HG03045 (cell line): Measurements from ENCODE around the gene FRRS1.
"Not testable (repeated sequence)": the region's sequence is repeated elsewhere in the genome, so short reads cannot be mapped to it uniquely, and the experiment has no call there.

Source experiments
- ATAC-seq: cut with Tn5 transposase; IDR thresholded peaks from one replicate; pipeline ENCODE4 v1.9.1; 2021; ENCODE audit warnings: mild to moderate bottlenecking, moderate library complexity; ENCODE audit not compliant: unreplicated experiment

Gene FRRS1

GRCh38 chr1:99766378-99766800 is at the start of gene FRRS1:
FRRS1 (minus strand) TSS chr1:99766635; CDS start chr1:99748768, 17,867 bp downstream.
- peak; percentile 95 for ATAC-seq

DNA sequence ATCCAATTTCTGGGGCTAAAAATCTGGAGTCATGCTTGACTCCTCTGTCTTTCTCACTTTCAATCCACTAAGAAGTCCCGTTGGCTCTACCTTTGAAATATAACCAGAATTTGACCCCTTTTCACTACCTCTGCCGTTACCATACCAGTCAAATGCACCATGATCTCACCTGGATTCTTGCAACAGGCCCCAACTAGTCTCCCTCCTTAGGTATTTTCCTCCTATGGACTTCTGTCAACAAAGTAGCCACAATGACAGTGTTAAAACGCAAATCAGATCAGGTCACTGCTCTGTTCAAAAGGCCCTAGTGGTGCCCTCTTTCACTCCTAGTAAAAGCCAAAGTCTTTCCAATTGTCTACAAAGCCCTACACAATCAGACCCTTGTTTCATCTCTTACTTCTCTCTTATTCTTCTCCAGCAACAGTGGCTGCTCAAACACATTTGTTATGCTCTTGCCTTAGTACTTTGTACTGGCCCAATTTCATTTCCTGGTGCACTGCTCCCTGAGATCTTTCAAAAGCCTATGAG is 48.0 kb upstream of the FRRS1 start:
- no peak for ATAC-seq

DNA sequence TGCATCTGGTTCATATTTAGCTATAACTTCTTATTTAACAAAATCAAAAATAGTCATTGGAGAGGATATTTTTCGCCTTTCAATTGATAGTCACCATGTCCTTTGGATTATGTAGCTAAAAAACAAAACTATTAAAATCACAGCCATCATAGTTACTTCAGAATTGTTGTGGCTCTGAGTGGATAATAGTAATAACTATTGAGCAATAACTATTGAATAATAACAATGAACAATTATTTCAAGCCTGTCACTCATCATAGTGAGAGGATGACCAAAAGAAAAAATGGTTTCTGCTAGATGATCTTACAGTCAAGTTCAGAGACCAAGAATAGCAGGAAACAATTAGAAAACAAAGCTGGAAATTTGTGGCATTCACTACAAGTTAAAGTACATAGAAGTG is 45.3 kb upstream of the FRRS1 start:
- ATAC-seq = no peak

DNA sequence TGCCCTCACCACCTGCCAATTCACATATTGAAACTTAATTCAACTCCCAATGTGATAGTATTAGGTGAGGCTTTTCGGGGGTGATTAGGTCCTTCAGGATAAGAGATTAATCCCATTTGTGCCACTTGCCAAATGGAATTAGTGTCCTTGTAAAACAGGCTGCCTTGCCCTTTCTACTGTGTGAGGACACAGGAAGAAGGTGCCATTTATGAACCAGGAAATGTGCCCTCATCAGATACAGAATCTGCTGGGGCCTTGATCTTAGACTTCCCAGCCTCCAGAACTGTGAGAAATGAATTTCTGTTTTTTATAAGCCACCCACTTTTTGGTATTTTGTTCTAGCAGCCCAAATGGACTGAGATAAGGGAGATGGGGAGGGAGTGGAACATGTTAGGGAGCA is 44.6 kb upstream of the FRRS1 start:
- ATAC-seq = no peak

- peak; percentile 84 for ATAC-seq
Measured at GRCh38 chr1:99808391-99809115, 42.1 kb upstream of the FRRS1 start.

- no peak for ATAC-seq
Measured at GRCh38 chr1:99806882-99807281, 40.4 kb upstream of the FRRS1 start.

- ATAC-seq = no peak
Measured at GRCh38 chr1:99801584-99801983, 35.1 kb upstream of the FRRS1 start.

DNA sequence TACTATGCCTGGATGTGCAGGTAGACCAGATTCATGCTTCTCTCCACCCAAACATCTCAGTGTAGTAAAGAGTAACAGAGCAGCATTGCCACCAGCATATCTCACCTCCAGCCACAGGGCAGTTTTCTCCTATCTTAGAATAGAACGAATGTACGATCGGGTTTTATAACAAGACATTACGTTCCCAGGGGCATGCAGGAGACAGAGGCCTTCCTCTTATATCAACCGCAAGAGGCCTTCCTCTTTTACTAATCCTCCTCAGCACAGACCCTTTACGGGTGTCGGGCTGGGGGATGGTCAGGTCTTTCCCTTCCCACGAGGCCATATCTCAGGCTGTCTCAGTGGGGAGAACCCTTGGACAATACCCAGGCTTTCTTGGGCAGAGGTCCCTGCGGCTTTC is 27.4 kb upstream of the FRRS1 start:
- ATAC-seq = not testable (repeated sequence)

GRCh38 chr1:99789715-99790114 is 23.3 kb upstream of the FRRS1 start:
- no peak for ATAC-seq

- ATAC-seq = no peak
Measured at GRCh38 chr1:99788896-99789295, 22.5 kb upstream of the FRRS1 start.

GRCh38 chr1:99786751-99787501 is 20.5 kb upstream of the FRRS1 start:
- peak; percentile 78 for ATAC-seq

DNA sequence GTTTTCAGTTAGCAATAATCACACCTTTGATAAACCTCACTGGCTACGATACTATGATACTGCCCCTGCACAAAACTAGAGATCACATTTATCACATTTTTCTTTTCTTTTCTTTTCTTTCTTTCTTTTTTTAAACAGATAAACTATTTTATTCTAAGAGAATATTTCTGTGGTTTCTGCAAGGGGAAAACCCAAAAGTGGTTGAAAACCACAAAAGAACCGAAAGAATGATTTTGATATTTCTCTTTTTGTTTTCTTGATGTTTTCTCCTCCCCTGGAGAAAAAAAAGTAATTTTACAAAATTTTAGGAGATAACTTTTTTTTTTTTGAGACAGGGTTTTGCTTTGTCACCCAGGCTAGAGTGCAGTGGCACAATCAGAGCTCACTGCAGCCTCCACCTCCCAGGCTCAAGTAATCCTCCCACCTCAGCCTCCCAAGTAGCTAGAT is 18.4 kb upstream of the FRRS1 start:
- no peak for ATAC-seq

DNA sequence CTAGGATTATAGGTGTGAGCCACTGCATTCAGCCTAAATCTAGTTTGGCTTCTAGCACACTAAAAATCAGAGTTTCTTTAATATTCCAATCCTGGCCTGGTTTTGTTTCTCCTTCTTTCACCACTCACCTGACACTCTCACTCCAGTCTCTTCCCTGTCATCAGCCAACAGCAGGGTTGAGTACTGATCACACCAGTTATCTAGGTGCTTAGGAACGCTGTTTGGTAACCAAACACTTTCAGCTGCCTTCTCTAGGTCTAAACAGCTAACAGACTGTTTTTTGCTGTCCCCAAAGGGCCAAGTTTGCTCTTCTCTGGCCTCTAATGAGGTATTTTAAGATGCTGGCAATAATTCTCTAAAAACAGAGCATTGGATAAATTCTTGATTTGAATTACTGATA is 17.7 kb upstream of the FRRS1 start:
- no peak for ATAC-seq

DNA sequence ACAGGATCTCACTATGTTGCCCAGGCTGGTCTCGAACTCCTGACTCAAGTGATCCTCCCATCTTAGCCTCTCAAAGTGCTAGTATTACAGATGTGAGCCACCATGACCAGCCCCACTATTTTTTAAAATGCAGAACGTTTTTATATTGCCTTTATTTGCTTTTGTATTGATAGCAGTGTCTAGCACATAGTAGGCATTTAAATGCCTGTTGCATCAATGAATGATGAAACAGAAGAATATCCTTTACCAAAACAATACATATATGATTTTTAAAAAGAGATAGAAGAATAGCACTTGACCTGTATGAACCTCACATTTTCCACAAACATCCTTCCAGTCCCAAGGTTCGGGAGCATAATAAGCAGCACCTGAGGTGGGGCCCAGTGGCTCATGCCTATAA is 16.5 kb upstream of the FRRS1 start:
- ATAC-seq = no peak

- ATAC-seq = no peak
Measured at GRCh38 chr1:99782397-99782796, 16.0 kb upstream of the FRRS1 start.

GRCh38 chr1:99781798-99782197 is 15.4 kb upstream of the FRRS1 start:
- ATAC-seq = no peak

DNA sequence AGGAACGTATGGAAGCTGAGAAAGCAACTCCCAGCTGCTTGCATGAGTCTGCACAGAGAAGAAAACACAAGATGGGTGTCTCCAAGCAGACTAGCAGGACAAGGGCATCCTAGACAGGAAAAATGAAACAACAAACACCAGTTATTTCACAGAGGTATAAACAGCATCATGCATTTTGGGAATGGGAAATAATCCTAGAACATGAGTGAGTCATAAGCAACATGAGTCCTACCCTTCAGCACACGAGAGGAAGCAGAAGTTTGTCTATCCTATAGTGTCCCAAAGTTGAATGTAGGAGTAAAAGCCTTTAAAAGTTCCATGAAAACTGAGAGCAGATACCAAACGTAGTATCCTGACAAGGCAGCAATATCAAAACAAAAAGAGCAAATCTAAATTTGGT is 11.3 kb upstream of the FRRS1 start:
- ATAC-seq = no peak

DNA sequence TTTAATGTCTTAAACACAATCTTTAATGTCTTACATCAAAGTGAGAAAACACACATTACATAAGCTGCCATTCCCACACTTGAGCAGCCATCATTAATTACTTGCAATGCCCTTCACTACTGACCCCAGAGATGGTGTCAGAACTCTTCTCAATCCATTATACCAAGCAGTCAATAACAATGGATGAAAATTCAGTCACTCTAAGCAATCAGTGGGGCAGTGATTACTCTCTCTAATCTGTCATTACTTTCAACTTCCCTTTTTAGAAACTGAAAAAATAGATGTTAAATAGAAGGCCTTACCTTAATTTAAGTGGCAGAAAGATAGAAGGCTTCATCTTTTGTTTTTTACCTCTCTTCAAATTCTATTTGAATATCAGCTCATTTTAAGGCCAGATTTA is 9.7 kb upstream of the FRRS1 start:
- ATAC-seq = no peak

GRCh38 chr1:99772809-99773208 is 6.4 kb upstream of the FRRS1 start:
- no peak for ATAC-seq

DNA sequence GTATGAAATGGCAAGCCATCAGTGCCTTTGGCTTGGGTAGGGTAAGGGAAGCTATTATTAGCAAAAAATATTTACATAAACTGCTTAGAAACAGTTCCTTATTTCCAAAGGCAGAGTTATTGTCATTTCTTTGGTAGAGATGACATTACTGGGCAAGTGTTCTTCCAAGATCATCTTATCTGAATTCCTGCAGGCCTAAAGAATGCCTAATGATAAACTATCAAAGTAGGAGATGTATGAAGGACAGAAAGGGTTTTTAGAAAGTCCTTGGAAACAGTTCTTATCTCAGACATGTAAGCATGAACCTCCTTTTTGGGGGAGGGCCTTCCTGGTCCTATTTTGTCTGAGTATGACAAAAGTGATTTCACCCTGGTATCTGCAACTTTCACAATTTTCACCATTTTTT is 5.1 kb upstream of the FRRS1 start:
- no peak for ATAC-seq

GRCh38 chr1:99768524-99769245 is 2.2 kb upstream of the FRRS1 start:
- ATAC-seq = no peak
